ENCODE results near the gene BTNL2. TPM values are rescaled to one million over a fixed set of nuclear protein-coding genes. Genes with fewer than 3 reads are reported as not detected.
"Not testable (repeated sequence)": the region's sequence is repeated elsewhere in the genome, so short reads cannot be mapped to it uniquely, and the experiment has no call there.

The BTNL2 gene
- polyA plus RNA-seq, 1 donor, result 0.18 TPM

- DNase-seq (ENCODE audit: low read depth), result no peak
These were observed 39.3 kb downstream of the BTNL2 start for GRCh38 chr6:32367644-32368043.

DNA sequence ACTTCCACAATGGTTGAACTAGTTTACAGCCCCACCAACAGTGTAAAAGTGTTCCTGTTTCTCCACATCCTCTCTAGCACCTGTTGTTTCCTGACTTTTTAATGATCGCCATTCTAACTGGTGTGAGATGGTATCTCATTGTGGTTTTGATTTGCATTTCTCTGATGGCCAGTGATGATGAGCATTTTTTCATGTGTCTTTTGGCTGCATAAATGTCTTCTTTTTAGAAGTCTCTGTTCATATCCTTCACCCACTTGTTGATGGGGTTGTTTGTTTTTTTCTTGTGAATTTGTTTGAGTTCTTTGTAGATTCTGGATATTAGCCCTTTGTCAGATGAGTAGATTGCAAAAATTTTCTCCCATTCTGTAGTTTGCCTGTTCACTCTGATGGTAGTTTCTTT lies 47.8 kb downstream of the BTNL2 start:
- not testable (repeated sequence) for DNase-seq (ENCODE audit: low read depth)

- not testable (repeated sequence) for DNase-seq (ENCODE audit: low read depth)
These were observed 48.4 kb downstream of the BTNL2 start for GRCh38 chr6:32358548-32358947.

GRCh38 chr6:32355018-32355417 lies 52.0 kb downstream of the BTNL2 start:
- DNase-seq (ENCODE audit: low read depth), result no peak

GRCh38 chr6:32353348-32353747 lies 53.6 kb downstream of the BTNL2 start:
- DNase-seq (ENCODE audit: low read depth), result no peak

Other genes with a start within 250 kb of the BTNL2 start
- 25.9 TPM for gene EGFL8, start 242.6 kb downstream of the BTNL2 start, polyA plus RNA-seq (ENCODE audit: insufficient read length)
- gene AGPAT1, start 231.1 kb downstream of the BTNL2 start, polyA plus RNA-seq (ENCODE audit: insufficient read length), result 57.3 TPM
- 50.9 TPM for gene RNF5, start 228.8 kb downstream of the BTNL2 start, polyA plus RNA-seq (ENCODE audit: insufficient read length)
- 8.0 TPM for gene AGER, start 222.9 kb downstream of the BTNL2 start, polyA plus RNA-seq (ENCODE audit: insufficient read length)
- gene PBX2, start 217.0 kb downstream of the BTNL2 start, polyA plus RNA-seq (ENCODE audit: insufficient read length), result 107 TPM
- gene GPSM3, start 214.5 kb downstream of the BTNL2 start, polyA plus RNA-seq (ENCODE audit: insufficient read length), result 6.7 TPM
- gene NOTCH4, start 183.1 kb downstream of the BTNL2 start, polyA plus RNA-seq (ENCODE audit: insufficient read length), result 19.9 TPM
- gene TSBP1, start 35.3 kb downstream of the BTNL2 start, polyA plus RNA-seq (ENCODE audit: insufficient read length), result not detected
- 27.8 TPM for gene HLA-DRA, start 32.7 kb upstream of the BTNL2 start, polyA plus RNA-seq (ENCODE audit: insufficient read length)
- gene HLA-DRB5, start 123.1 kb upstream of the BTNL2 start, polyA plus RNA-seq (ENCODE audit: insufficient read length), result 3.0 TPM
- 9.4 TPM for gene HLA-DRB1, start 182.7 kb upstream of the BTNL2 start, polyA plus RNA-seq (ENCODE audit: insufficient read length)
- gene HLA-DQA1, start 230.2 kb upstream of the BTNL2 start, polyA plus RNA-seq (ENCODE audit: insufficient read length), result 1.7 TPM